Fibroblast of lung (primary cell): Measurements from ENCODE around the gene CMC2.

Experiments
- CTCF ChIP-seq, 2 donors: IDR thresholded peaks in 1 of 2; conservative IDR thresholded peaks in 1 of 2; 1 replicate in 1 of 2; 2 replicates in 1 of 2; pipeline ENCODE4 v1.5.1; 2011 to 2012; ENCODE audit warnings: low read length in 2 of 2, control low read depth in 1 of 2, inconsistent platforms in 1 of 2, low read depth in 1 of 2, mild to moderate bottlenecking in 1 of 2
- EZH2 ChIP-seq: IDR thresholded peaks from 2 replicates; pipeline ENCODE4 v1.5.1; 2012; ENCODE audit warnings: low read length, control low read depth, mild to moderate bottlenecking; ENCODE audit errors: missing control alignments

GRCh38 chr16:81026429-81026828 lies 19.7 kb upstream of the CMC2 start:
- no peak for TF ChIP-seq CTCF (conservative IDR thresholded peaks at IDR 0.05 in 1 of 2, IDR thresholded peaks at IDR 0.05 in 1 of 2; ENCODE audit: low read depth in 1 of 2, low read length in 2 of 2)
- TF ChIP-seq EZH2, result no peak
